OCI-LY1 (cell line): Measurements from ENCODE around the gene UBXN6.

Source experiments
- H2AFZ ChIP-seq: fragments of 200-600 bp; sonication (generic), shearing (Covaris generic); 2 replicates; pipeline ENCODE4 v1.6.0; 2014; ENCODE audit warnings: antibody characterized with exemption, mild to moderate bottlenecking, low read length
- H3F3A ChIP-seq: fragments of 200-600 bp; sonication (generic), shearing (Covaris generic); 2 replicates; pipeline ENCODE4 v1.6.0; 2014; ENCODE audit warnings: mild to moderate bottlenecking, antibody characterized with exemption, low read length, moderate library complexity; ENCODE audit not compliant: insufficient read depth
- H3K27ac ChIP-seq: fragments of 200-600 bp; sonication (generic); 2 replicates; pipeline ENCODE4 v1.5.1; 2014; ENCODE audit warnings: low read length, mixed run types, mild to moderate bottlenecking, low read depth; ENCODE audit not compliant: poor library complexity, severe bottlenecking
- H3K27me3 ChIP-seq: fragments of 200-600 bp; sonication (generic); 2 replicates; pipeline ENCODE4 v1.6.0; 2014; ENCODE audit warnings: antibody characterized with exemption, mild to moderate bottlenecking, low read length, moderate library complexity; ENCODE audit not compliant: insufficient read depth
- H3K36me3 ChIP-seq: fragments of 200-600 bp; sonication (generic); 2 replicates; pipeline ENCODE4 v1.6.1; 2014; ENCODE audit warnings: mild to moderate bottlenecking, antibody characterized with exemption, low read length, moderate library complexity, mixed read lengths; ENCODE audit not compliant: insufficient read depth
- H3K4me1 ChIP-seq: fragments of 200-600 bp; sonication (generic); 2 replicates; pipeline ENCODE4 v1.5.1; 2014; ENCODE audit warnings: mild to moderate bottlenecking, low read length, moderate library complexity; ENCODE audit not compliant: insufficient read depth, severe bottlenecking
- H3K4me2 ChIP-seq: fragments of 200-600 bp; sonication (generic), shearing (Covaris generic); 2 replicates; pipeline ENCODE4 v1.6.1; 2014; ENCODE audit warnings: low read length
- H3K4me3 ChIP-seq: fragments of 200-600 bp; sonication (generic); 2 replicates; pipeline ENCODE4 v1.5.1; 2014; ENCODE audit warnings: low read length, low read depth, mild to moderate bottlenecking, mixed read lengths; ENCODE audit not compliant: poor library complexity, severe bottlenecking
- H3K79me2 ChIP-seq: fragments of 200-600 bp; shearing (Covaris generic); 2 replicates; pipeline ENCODE4 v1.6.1; 2016; ENCODE audit warnings: mixed run types, low read length, mixed read lengths; ENCODE audit not compliant: insufficient read depth
- H3K9ac ChIP-seq: fragments of 200-600 bp; sonication (generic), shearing (Covaris generic); 2 replicates; pipeline ENCODE4 v1.6.1; 2014; ENCODE audit warnings: mild to moderate bottlenecking, low read length, mixed read lengths
- H3K9me2 ChIP-seq: fragments of 200-600 bp; sonication (generic), shearing (Covaris generic); 2 replicates; pipeline ENCODE4 v1.6.1; 2014; ENCODE audit warnings: low read depth, mild to moderate bottlenecking, low read length, mixed read lengths
- H3K9me3 ChIP-seq: fragments of 200-600 bp; shearing (Covaris generic); 2 replicates; pipeline ENCODE4 v1.6.1; 2014; ENCODE audit warnings: low read length, mixed read lengths
- H4K20me1 ChIP-seq: fragments of 200-600 bp; sonication (generic), shearing (Covaris generic); 2 replicates; pipeline ENCODE4 v1.6.0; 2016; ENCODE audit warnings: mild to moderate bottlenecking, low read length; ENCODE audit not compliant: insufficient read depth
- CTCF ChIP-seq: fragments of 200-600 bp; sonication (generic), shearing (Covaris generic); IDR thresholded peaks from 2 replicates; pipeline ENCODE4 v1.5.1; 2017; ENCODE audit warnings: mild to moderate bottlenecking, antibody characterized with exemption, low read length, moderate library complexity, mixed read lengths
- EZH2 ChIP-seq: fragments of 200-600 bp; sonication (generic), shearing (Covaris generic); IDR thresholded peaks from 2 replicates; pipeline ENCODE4 v1.8.0; 2017; ENCODE audit warnings: borderline replicate concordance, mixed run types, mild to moderate bottlenecking, antibody characterized with exemption, low read length, moderate library complexity, mixed read lengths

The UBXN6 gene

GRCh38 chr19:4406626-4407025 is 51.0 kb downstream of the UBXN6 start:
- Histone ChIP-seq H3K4me1 (peaks cover 33% of the 10 kb centered on the region), H3K79me2 (peaks cover 48% of the 10 kb centered on the region), H3K9me2 (no peaks in the 10 kb centered on the region), H3K36me3 (peaks cover 66% of the 10 kb centered on the region), H4K20me1 (no peaks in the 10 kb centered on the region), H3K4me2 (no peak overlapping the region), H3K9ac (no peak overlapping the region), H3F3A (no peaks in the 10 kb centered on the region), H3K9me3 (no peaks in the 10 kb centered on the region), H3K27me3 (no peaks in the 10 kb centered on the region), H3K27ac (no peak overlapping the region), H3K4me3 (no peak overlapping the region), H2AFZ (no peak overlapping the region)
- TF ChIP-seq CTCF (no peak), EZH2 (no peak)

- H3K9ac ChIP-seq: no peak overlapping the region; the same call in 1 of the 2 replicates
- no peaks in the 10 kb centered on the region for H3K27me3 ChIP-seq
- no peak overlapping the region for H3K27ac ChIP-seq
- no peaks in the 10 kb centered on the region for H3K9me3 ChIP-seq
- no peaks in the 10 kb centered on the region for H3F3A ChIP-seq
- H3K4me1 ChIP-seq: peaks cover 39% of the 10 kb centered on the region
- H3K79me2 ChIP-seq: peaks cover 48% of the 10 kb centered on the region
- H2AFZ ChIP-seq: no peak overlapping the region
- no peak for TF ChIP-seq EZH2
- TF ChIP-seq CTCF: no peak
- H3K36me3 ChIP-seq: peaks cover 61% of the 10 kb centered on the region
- no peak overlapping the region for H3K4me2 ChIP-seq
- no peaks in the 10 kb centered on the region for H4K20me1 ChIP-seq
- no peak overlapping the region for H3K4me3 ChIP-seq
- H3K9me2 ChIP-seq: no peaks in the 10 kb centered on the region
These were observed 51.6 kb downstream of the UBXN6 start for GRCh38 chr19:4405977-4406376.

GRCh38 chr19:4403005-4403761 is 54.4 kb downstream of the UBXN6 start:
- peak overlapping the region; percentile 100 for H3K4me2 ChIP-seq
- TF ChIP-seq EZH2 (no peak), CTCF (no peak)
- H3K27ac ChIP-seq: peak overlapping the region; percentile 68
- H3K4me3 ChIP-seq: peak overlapping the region; percentile 100
- no peaks in the 10 kb centered on the region for H3K27me3 ChIP-seq
- no peaks in the 10 kb centered on the region for H4K20me1 ChIP-seq
- no peaks in the 10 kb centered on the region for H3F3A ChIP-seq
- no peak overlapping the region for H2AFZ ChIP-seq
- H3K9ac ChIP-seq: peak overlapping the region; percentile 100
- no peaks in the 10 kb centered on the region for H3K9me2 ChIP-seq
- H3K36me3 ChIP-seq: peaks cover 42% of the 10 kb centered on the region
- H3K9me3 ChIP-seq: no peaks in the 10 kb centered on the region
- H3K79me2 ChIP-seq: peaks cover 58% of the 10 kb centered on the region
- H3K4me1 ChIP-seq: peaks cover 50% of the 10 kb centered on the region
